Right lobe of liver (tissue), 4 donors: ENCODE measurements around the gene FBXL13.

Experiments used
- POLR2A ChIP-seq: fragments of 450-650 bp; IDR thresholded peaks from one replicate; pipeline ENCODE4 v1.6.1; 2017; ENCODE audit warnings: antibody characterized with exemption, mild to moderate bottlenecking
- TF ChIP-seq, protein P1 (sequence below), 4 donors: fragments of 200-600 bp in 3 of 4; fragments of 450-650 bp in 1 of 4; IDR thresholded peaks; one replicate each; pipeline versions ENCODE4 v1.5.1 to v1.8.0; 2016 to 2022; ENCODE audit warnings: antibody characterized with exemption in 4 of 4, mild to moderate bottlenecking in 2 of 4
- donor health status: DM: no; HTN: no; CAD: no.
- donor health status: DM: no; HTN: no; CAD: no.
- donor health status: DM: no; HTN: yes; CAD: no.

DNA sequence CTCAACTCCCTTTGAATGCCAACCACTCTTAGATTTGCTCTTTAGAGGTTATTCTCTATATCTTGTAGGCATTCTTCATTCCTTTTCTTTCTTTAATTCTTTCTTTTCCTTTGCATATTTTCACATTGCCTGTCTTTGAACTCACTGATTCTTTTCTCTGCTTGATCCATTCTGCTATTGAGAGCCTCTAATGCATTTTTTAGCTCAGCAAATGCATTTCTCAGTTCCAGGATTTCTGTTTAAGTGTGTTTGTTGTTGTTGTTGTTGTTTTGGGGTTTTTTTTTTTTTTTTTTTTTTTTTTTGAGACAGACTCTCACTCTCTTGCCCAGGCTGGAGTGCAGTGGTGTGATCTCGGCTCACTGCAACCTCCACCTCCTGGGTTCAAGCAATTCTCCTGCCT, 71.6 kb downstream of the FBXL13 start:
- TF ChIP-seq, protein P1, sequence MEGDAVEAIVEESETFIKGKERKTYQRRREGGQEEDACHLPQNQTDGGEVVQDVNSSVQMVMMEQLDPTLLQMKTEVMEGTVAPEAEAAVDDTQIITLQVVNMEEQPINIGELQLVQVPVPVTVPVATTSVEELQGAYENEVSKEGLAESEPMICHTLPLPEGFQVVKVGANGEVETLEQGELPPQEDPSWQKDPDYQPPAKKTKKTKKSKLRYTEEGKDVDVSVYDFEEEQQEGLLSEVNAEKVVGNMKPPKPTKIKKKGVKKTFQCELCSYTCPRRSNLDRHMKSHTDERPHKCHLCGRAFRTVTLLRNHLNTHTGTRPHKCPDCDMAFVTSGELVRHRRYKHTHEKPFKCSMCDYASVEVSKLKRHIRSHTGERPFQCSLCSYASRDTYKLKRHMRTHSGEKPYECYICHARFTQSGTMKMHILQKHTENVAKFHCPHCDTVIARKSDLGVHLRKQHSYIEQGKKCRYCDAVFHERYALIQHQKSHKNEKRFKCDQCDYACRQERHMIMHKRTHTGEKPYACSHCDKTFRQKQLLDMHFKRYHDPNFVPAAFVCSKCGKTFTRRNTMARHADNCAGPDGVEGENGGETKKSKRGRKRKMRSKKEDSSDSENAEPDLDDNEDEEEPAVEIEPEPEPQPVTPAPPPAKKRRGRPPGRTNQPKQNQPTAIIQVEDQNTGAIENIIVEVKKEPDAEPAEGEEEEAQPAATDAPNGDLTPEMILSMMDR (IDR thresholded peaks at IDR 0.05) = no peak
- TF ChIP-seq POLR2A = no peak
